HS-5 (cell line): ENCODE data around the gene ATP8B4.

Experiments
- DNase-seq: peaks from one replicate; pipeline ENCODE4 v3.0.0-alpha.2; 2012; ENCODE audit warnings: low read depth

Gene ATP8B4

GRCh38 chr15:50064673-50065072 is 54.4 kb downstream of the ATP8B4 start:
- no peak for DNase-seq

GRCh38 chr15:50063226-50063625 is 55.8 kb downstream of the ATP8B4 start:
- no peak for DNase-seq

- no peak for DNase-seq
These were observed 57.5 kb downstream of the ATP8B4 start for GRCh38 chr15:50061503-50061902.

GRCh38 chr15:50059883-50060282 is 59.1 kb downstream of the ATP8B4 start:
- no peak for DNase-seq

- no peak for DNase-seq
These were observed 59.7 kb downstream of the ATP8B4 start for GRCh38 chr15:50059203-50059772.

- no peak for DNase-seq
These were observed 61.0 kb downstream of the ATP8B4 start for GRCh38 chr15:50057905-50058639.

GRCh38 chr15:50057196-50057595 is 61.8 kb downstream of the ATP8B4 start:
- no peak for DNase-seq

- DNase-seq, result no peak
These were observed 63.3 kb downstream of the ATP8B4 start for GRCh38 chr15:50055750-50056157.

- no peak for DNase-seq
These were observed 63.7 kb downstream of the ATP8B4 start for GRCh38 chr15:50055332-50055731.

GRCh38 chr15:50053055-50053856 is 65.8 kb downstream of the ATP8B4 start:
- no peak for DNase-seq

- DNase-seq, result peak; percentile 51
These were observed 67.1 kb downstream of the ATP8B4 start for GRCh38 chr15:50051811-50052419.

- no peak for DNase-seq
These were observed 67.9 kb downstream of the ATP8B4 start for GRCh38 chr15:50050986-50051743.

GRCh38 chr15:50049871-50050270 is 69.2 kb downstream of the ATP8B4 start:
- DNase-seq, result peak; percentile 33

- no peak for DNase-seq
These were observed 72.2 kb downstream of the ATP8B4 start for GRCh38 chr15:50046867-50047266.

GRCh38 chr15:50046159-50046558 is 72.9 kb downstream of the ATP8B4 start:
- DNase-seq, result no peak

- DNase-seq, result no peak
These were observed 74.1 kb downstream of the ATP8B4 start for GRCh38 chr15:50044904-50045303.

GRCh38 chr15:50044406-50044805 is 74.6 kb downstream of the ATP8B4 start:
- DNase-seq, result no peak

- no peak for DNase-seq
These were observed 76.3 kb downstream of the ATP8B4 start for GRCh38 chr15:50042775-50043174.

GRCh38 chr15:50030456-50030855 is 88.6 kb downstream of the ATP8B4 start:
- DNase-seq, result no peak

GRCh38 chr15:50028326-50028725 is 90.7 kb downstream of the ATP8B4 start:
- no peak for DNase-seq

- DNase-seq, result no peak
These were observed 94.8 kb downstream of the ATP8B4 start for GRCh38 chr15:50024281-50024680.

- no peak for DNase-seq
These were observed 100.5 kb downstream of the ATP8B4 start for GRCh38 chr15:50018491-50018890.
